ENCODE data around the gene NFATC2. TPM values are rescaled to one million over a fixed set of nuclear protein-coding genes. Genes with fewer than 3 reads are reported as not detected.

NFATC2 gene
- total and polyA plus RNA-seq, 2 of the 4 experiments (the other 2 are of a cell fraction): 0.18 to 0.38 TPM

DNA sequence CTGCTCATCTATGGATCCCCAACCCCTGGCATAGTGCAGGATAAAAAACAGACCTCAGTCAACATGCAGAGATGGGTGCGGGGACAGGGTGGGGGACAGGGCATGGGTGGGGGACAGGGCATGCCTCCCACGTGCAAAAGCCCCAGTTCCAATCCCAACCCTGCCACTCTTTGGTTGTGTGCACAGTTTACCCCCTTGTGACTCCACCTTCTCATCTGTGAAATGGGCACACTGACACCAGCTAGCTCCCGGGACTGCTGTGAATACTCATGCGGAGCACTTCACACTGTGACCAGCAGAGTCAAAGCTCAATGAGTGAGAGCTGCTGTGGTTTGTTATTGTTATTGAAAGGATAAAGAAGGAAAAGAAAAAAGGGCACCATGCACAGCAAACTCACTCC lies 69.3 kb downstream of the NFATC2 start:
- Histone ChIP-seq H3K56ac (ENCODE audit: extremely low read depth, insufficient read depth, low read length) (no peak overlapping the region), H3K14ac (replicated peaks; ENCODE audit: low read depth, low read length) (no peak overlapping the region), H2AK9ac (replicated peaks; ENCODE audit: low read depth, low read length, poor library complexity) (no peak overlapping the region), H2BK15ac (ENCODE audit: low read depth, low read length) (no peak overlapping the region), H2AK5ac (ENCODE audit: low read depth, low read length) (no peak overlapping the region), H3K79me1 (ENCODE audit: low read depth in 1 of 2, low read length in 2 of 2) (no peaks in the 10 kb centered on the region), H2BK20ac (ENCODE audit: low read depth, low read length) (no peak overlapping the region), H4K5ac (ENCODE audit: low read depth, low read length) (no peak overlapping the region), H3K9ac (ENCODE audit: low read depth, low read length) (no peak overlapping the region), H3K4me1 (ENCODE audit: control insufficient read depth, insufficient read depth, low read length) (no peaks in the 10 kb centered on the region; the same call in 1 of the 2 replicates), H4K91ac (ENCODE audit: insufficient read depth, low read depth, low read length) (no peak overlapping the region), H3K4ac (ENCODE audit: low read depth, low read length) (no peak overlapping the region), H3K27ac (ENCODE audit: insufficient read depth, low read length) (no peak overlapping the region), H3K23ac (ENCODE audit: low read depth, low read length) (no peak overlapping the region), H2BK120ac (ENCODE audit: low read depth, low read length) (no peak overlapping the region), H3K4me3 (ENCODE audit: insufficient read depth, low read depth, low read length) (no peak overlapping the region), H2BK5ac (ENCODE audit: low read depth, low read length, poor library complexity, severe bottlenecking) (no peak overlapping the region), H3K9me1 (ENCODE audit: insufficient read depth, low read length) (no peaks in the 10 kb centered on the region), H3K27me3 (ENCODE audit: control insufficient read depth, insufficient read depth, low read length) (no peaks in the 10 kb centered on the region), H3K4me2 (ENCODE audit: low read depth, low read length) (no peak overlapping the region), H4K8ac (ENCODE audit: low read depth in 2 of 2, low read length in 2 of 2) (no peak overlapping the region), H3K9me3 (ENCODE audit: control insufficient read depth, insufficient read depth, low read length) (peaks cover 3% of the 10 kb centered on the region), H3K18ac (ENCODE audit: low read depth, low read length) (no peak overlapping the region), H4K20me1 (ENCODE audit: insufficient read depth, low read length) (no peaks in the 10 kb centered on the region), H2AFZ (replicated peaks; ENCODE audit: low read length, poor library complexity) (no peak overlapping the region), H3K36me3 (ENCODE audit: control insufficient read depth, insufficient read depth, low read length) (no peaks in the 10 kb centered on the region)
- dilution Hi-C loops (cut with HindIII; ENCODE audit: low sequenced_read_pairs, unreplicated experiment) (no loop called here), in situ Hi-C loops (cut with MboI; ENCODE audit: low sequenced_read_pairs) (no loop called here), intact Hi-C loops (cut with micrococcal nuclease) (no loop called here)
- POLR2A ChIA-PET (ENCODE audit: unreplicated experiment): no interaction called here
- TF ChIP-seq RAD21 (IDR thresholded peaks at IDR 0.05; ENCODE audit: low read length) (no peak), SMC3 (IDR thresholded peaks at IDR 0.05; ENCODE audit: low read depth, low read length) (no peak), NFE2L2 (IDR thresholded peaks at IDR 0.05; ENCODE audit: low read depth, low read length) (no peak), BHLHE40 (IDR thresholded peaks at IDR 0.05; ENCODE audit: low read depth, low read length) (no peak), MAFK (IDR thresholded peaks at IDR 0.05; ENCODE audit: low read depth, low read length) (no peak), RFX5 (IDR thresholded peaks at IDR 0.05; ENCODE audit: low read depth, low read length) (no peak), POLR2A (IDR thresholded peaks at IDR 0.05; ENCODE audit: low read depth, low read length) (no peak), RCOR1 (IDR thresholded peaks at IDR 0.05; ENCODE audit: insufficient replicate concordance, low read length) (no peak)
- TF ChIP-seq, protein P1, sequence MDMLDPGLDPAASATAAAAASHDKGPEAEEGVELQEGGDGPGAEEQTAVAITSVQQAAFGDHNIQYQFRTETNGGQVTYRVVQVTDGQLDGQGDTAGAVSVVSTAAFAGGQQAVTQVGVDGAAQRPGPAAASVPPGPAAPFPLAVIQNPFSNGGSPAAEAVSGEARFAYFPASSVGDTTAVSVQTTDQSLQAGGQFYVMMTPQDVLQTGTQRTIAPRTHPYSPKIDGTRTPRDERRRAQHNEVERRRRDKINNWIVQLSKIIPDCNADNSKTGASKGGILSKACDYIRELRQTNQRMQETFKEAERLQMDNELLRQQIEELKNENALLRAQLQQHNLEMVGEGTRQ (IDR thresholded peaks at IDR 0.05; ENCODE audit: low read depth, low read length): no peak
- CTCF ChIA-PET: interaction anchor here (1.7 kb wide), 1 partner anchor 14 kb away, joined by 6 read pairs; no protein-coding TSS in a partner anchor
- DNase-seq: no peak
- ATAC-seq (ENCODE audit: low read depth): no peak
- BruUV-seq (replicated peaks): no TSS peak
- WGBS, 2 experiments (ENCODE audit: extremely low coverage in 2 of 2, insufficient read length in 1 of 2): no CpG with 5 or more reads among the region's 4 CpGs

Measured in IMR-90 (cell line).